Left lobe of liver (tissue), 2 donors: ENCODE results near the gene RBFOX2. TPM values are rescaled to one million over a fixed set of nuclear protein-coding genes. Genes with fewer than 3 reads are reported as not detected.
A peak's percentile ranks its signal among the peaks of the same experiment; 100 is the strongest.

Source experiments
- ATAC-seq: fragments of 200-7000 bp; cut with Tn5 transposase; one replicate; pipeline ENCODE4 v1.9.1; 2020; ENCODE audit warnings: mild to moderate bottlenecking, moderate library complexity
- DNase-seq: peaks from one replicate; pipeline ENCODE4 v3.0.0-alpha.2; 2020; ENCODE audit warnings: low spot score
- total RNA-seq: library from RNA; stranded (reverse); gene quantifications from one replicate; pipeline ENCODE4 v1.2.1, GENCODE V29; 2021
- donor health status: DM: no; HTN: no; CAD: no; lungs with moderate emphysema.
- donor health status: DM: no; HTN: yes; CAD: no.

RBFOX2 gene
- total RNA-seq, 1 donor from 2014 or later = 25.5 TPM

GRCh38 chr22:35873426-35873825, 155.2 kb downstream of the RBFOX2 start:
- DNase-seq (no peak), ATAC-seq (no peak)

- DNase-seq = no peak
- ATAC-seq = peak; percentile 26
These were observed 156.2 kb downstream of the RBFOX2 start for GRCh38 chr22:35872451-35872850.

GRCh38 chr22:35870517-35871293, 157.9 kb downstream of the RBFOX2 start:
- no peak for DNase-seq
- ATAC-seq = peak; percentile 49

DNA sequence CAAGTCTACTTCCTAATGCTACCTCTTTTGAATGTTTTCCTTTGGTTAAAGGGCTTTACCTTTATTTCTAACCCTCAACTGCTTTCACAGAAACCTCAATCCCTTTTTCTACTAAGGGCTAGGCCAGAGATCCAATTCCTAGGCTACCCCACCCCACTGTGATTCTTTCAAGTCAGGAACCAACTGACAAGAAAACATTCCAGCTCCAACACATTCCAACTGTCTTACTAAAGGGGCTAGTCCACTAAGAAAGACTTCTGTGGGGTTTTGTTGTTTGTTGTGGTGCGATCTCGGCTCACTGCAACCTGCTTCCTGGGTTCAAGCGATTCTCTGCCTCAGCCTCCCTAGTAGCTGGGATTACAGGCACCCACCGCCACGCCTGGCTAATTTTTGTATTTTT, 159.7 kb downstream of the RBFOX2 start:
- ATAC-seq (no peak), DNase-seq (no peak)

DNA sequence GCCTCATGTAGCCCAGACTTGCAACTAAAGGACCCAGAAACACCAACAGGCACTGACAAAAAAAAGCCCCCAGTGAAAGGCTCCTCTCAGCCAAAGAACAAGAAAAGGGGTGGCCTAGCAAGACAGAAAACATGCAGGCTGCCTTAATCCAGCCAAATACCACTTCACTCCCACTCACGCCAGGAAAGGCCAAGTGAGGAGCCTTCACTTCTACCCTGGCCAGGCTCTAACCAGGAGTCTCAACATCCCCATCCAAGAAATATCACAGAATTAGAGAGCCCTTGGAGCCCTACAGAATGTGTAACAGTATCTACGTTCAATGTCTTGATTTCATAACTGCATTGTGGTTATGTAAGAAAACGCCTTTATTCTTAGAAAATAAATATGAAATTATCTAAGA, 162.0 kb downstream of the RBFOX2 start:
- no peak for DNase-seq
- no peak for ATAC-seq

- ATAC-seq (peak; percentile 35), DNase-seq (no peak)
These were observed 164.0 kb downstream of the RBFOX2 start for GRCh38 chr22:35864545-35865165.

DNA sequence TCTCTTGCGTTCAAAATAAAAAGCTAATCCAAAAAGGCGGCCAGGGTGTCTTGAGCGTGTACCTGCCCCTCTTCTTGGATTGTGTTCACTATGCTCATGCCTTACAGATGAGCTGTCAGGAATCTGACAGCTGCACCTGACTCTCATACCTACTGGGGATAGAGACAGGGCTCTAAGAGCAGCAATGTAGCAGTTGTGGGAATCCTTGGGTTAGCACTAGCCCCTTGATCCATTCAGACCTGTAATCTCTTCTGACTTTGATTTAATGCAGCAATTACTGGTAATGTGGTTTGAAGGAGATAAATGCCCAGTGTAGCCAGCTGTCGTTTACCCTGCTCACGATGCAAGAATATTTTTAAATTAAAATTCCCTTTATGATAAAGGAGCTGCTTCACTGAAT, 165.2 kb downstream of the RBFOX2 start:
- DNase-seq = no peak
- no peak for ATAC-seq

- DNase-seq = no peak
- no peak for ATAC-seq
These were observed 165.9 kb downstream of the RBFOX2 start for GRCh38 chr22:35862697-35863096.

GRCh38 chr22:35861451-35861850, 167.2 kb downstream of the RBFOX2 start:
- ATAC-seq = no peak
- DNase-seq = no peak

DNA sequence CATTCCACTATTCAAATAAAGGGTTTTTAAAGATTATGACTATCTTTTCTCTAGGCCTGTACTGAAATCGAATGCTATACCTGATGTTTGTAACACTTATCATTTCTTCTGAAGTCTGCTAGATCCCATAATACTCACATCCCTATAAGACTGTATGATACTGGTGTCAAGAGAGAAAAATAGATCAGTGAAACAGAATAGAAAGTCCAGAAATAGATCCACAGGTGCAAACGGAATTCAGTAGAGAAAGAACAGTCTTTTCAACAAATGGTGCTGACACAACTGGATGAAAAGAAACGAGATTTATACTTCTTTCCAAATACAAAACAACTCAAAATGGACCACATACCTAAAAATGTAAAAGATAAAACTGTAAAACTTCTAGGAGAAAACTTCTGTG, 167.8 kb downstream of the RBFOX2 start:
- ATAC-seq = no peak
- no peak for DNase-seq

DNA sequence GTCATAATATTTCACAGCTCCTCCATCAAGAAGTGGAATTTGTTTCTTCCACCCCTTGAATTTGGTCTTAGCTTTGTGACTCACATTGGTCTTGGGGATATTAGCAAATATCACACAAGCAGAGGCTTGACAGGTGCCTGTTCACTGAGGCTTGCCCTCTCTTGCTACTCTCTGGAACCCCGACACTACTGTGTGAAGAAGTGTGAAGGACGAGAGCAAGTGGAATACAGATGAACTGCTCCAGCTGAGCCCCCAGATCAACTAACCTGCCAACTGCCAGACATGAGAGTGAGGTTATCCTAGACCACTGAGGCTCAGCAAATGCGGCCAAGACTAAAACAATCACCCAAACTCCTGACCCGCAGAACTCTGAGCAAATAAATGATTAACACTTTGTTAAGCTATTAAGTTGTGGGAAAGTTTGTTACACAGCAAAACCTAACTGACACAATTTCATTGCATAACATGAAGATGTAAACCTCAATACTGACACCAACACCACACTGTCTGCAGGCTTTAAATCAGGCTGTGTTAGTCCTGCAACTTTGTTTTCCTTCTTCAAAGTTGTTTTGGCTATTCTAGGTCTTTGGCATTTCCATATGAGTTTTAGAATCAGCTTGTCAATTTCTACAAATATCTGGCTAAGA, 168.4 kb downstream of the RBFOX2 start:
- DNase-seq = no peak
- ATAC-seq = no peak

DNA sequence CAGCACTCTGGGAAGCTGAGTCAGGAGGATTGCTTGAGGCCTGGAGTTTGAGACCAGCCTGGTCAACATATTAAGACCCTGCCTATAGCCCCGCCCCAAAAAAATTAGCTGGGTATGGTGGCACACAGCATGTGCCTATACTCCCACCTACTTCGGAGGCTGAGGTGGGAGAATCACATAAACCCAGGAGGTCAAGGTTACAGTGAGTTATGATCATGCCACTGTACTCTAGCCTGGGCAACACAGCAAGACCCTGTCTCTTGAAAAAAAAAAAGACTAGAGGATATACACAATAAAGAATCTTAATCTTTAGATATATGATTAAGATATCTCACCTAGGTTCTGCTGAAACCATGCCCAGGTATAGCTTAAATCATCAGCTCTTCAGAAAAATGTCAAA, 174.3 kb downstream of the RBFOX2 start:
- ATAC-seq (no peak), DNase-seq (no peak)

- no peak for DNase-seq
- no peak for ATAC-seq
These were observed 176.5 kb downstream of the RBFOX2 start for GRCh38 chr22:35852076-35852475.

GRCh38 chr22:35850831-35851230, 177.8 kb downstream of the RBFOX2 start:
- no peak for DNase-seq
- no peak for ATAC-seq

DNA sequence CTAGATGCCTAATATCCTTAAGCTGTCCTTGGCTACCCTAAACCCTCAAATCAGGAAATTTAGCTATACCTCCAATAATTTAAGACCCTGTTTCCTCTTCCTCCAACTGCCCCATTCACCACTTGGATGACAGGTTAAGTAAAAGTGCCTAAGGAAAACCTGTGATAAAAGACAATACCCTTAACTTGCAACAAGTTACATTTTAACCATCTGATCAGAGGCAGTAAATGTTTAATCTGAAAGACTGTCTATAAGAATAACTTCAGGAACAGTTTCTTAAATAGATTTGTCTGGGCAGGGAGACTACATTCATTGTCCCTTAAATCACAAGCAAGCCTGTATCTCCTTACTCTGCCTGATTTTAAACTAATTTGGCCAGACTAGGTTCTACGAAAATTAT, 181.8 kb downstream of the RBFOX2 start:
- DNase-seq (no peak), ATAC-seq (peak; percentile 65)

DNA sequence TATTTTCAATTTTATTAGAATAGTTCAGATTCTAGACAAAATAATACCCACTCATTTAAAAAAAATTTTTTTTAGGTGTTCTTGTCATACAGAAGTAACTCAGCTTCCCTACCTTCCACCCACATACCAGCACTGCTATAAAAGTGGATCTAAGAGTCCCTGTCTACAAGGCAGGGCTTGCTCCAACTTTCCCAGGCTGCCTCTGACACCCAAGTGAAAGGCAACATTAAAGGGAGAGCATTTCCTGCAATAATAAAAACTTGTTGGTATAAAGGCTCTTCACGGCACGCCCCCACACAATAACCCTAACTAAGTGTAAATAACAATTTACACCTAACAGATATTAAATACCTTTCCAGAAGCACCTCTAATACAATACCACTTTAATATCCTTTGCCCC, 183.7 kb downstream of the RBFOX2 start:
- ATAC-seq (no peak), DNase-seq (no peak)

- ATAC-seq (peak; percentile 82), DNase-seq (no peak)
These were observed 185.7 kb downstream of the RBFOX2 start for GRCh38 chr22:35842954-35843353.

- no peak for ATAC-seq
These were observed 186.1 kb downstream of the RBFOX2 start for GRCh38 chr22:35842519-35842913.

DNA sequence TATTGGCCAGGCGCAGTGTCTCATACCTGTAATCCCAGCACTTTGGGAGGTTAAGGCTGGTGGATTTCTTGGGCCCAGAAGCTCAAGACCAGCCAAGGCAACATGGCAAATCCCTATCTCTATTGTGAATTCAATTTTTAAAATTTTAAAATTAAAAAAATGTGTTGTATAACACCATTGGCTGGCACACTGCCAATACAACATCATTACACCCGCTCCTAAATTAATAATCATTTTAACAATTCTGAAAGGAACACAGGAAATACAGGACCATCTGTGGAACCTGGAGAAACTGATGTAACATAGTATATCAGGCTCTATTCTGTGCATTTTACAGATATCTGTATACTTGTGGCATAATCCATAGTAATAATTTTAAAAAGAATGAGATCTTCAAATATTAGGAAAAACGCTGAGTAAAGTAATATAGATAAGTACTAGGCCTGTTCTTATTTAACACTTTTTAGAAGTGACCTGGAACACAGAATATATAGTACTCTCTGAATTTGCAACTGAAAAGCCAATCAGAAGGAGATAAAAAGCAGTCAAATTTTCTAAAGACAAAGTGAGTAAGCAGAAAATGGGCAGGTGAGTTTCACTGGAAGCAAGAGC, 186.6 kb downstream of the RBFOX2 start:
- no peak for DNase-seq
- no peak for ATAC-seq

More at GRCh38 chr22:35842519-35842913, 186.1 kb downstream of the RBFOX2 start:
- no peak for DNase-seq

- ATAC-seq = peak; percentile 41
- peak; percentile 58 for DNase-seq
These were observed 188.3 kb downstream of the RBFOX2 start for GRCh38 chr22:35840302-35840739.

- DNase-seq (no peak), ATAC-seq (no peak)
These were observed 188.8 kb downstream of the RBFOX2 start for GRCh38 chr22:35839841-35840301.
